K562 (cell line): ENCODE measurements around the gene ZNF37A. TPM values are rescaled to one million over a fixed set of nuclear protein-coding genes. Genes with fewer than 3 reads are reported as not detected.

Experiments used
- KAT2B ChIP-seq: IDR thresholded peaks from one replicate; pipeline ENCODE4 v1.6.1; 2012; ENCODE audit warnings: low read depth, mild to moderate bottlenecking, control low read depth, inconsistent platforms, low read length, moderate library complexity
- LCOR ChIP-seq: sonication (generic); formaldehyde crosslinking; IDR thresholded peaks from 2 replicates; pipeline ENCODE4 v1.8.0; 2022; ENCODE audit warnings: mild to moderate bottlenecking, missing genetic modification reagents
- PTTG1 ChIP-seq: fragments of 450-650 bp; IDR thresholded peaks from 2 replicates; pipeline ENCODE4 v1.6.1; 2016; ENCODE audit warnings: low read depth, mild to moderate bottlenecking, missing genetic modification characterization, missing compliant biosample characterization
- polyA plus RNA-seq, 8 experiments: library from polyadenylated mRNA; depleted of rRNA in 4 of 8; stranded (reverse) in 5 of 8; unstranded in 3 of 8; fragments of >200 nt; fragmentation: Nextera tagmentation in 2 of 8; fragmentation: Illumina TruSeq in 1 of 8; extraction: Ambion mirVana in 2 of 8; extraction: Trizol in 1 of 8; gene quantifications; 2 replicates each; pipeline versions ENCODE4 v1.2.1 to v1.2.3, GENCODE V29; 2011 to 2014; ENCODE audit warnings: inconsistent platforms in 1 of 8, missing spikeins in 1 of 8
- total RNA-seq, 7 experiments: library from RNA; depleted of rRNA in 6 of 7; stranded (reverse); fragments of >200 nt in 6 of 7; fragmentation: Illumina TruSeq in 2 of 7; extraction: Trizol in 2 of 7; gene quantifications; 2 replicates each; pipeline versions ENCODE4 v1.2.1 to v1.2.3, GENCODE V29; 2011 to 2021; ENCODE audit warnings: low replicate concordance in 1 of 7
- TF ChIP-seq, protein P1 (sequence below): fragments of 450-650 bp; conservative IDR thresholded peaks from 2 replicates; pipeline ENCODE4 v1.6.1; 2016; ENCODE audit warnings: missing genetic modification characterization, low read depth, mild to moderate bottlenecking, control low read depth, missing compliant biosample characterization
- TF ChIP-seq, protein P2 (sequence below): fragments of 150-350 bp; conservative IDR thresholded peaks from 2 replicates; pipeline ENCODE4 v1.6.1; 2014; ENCODE audit warnings: low read length

Gene ZNF37A
- total and polyA plus RNA-seq, 9 of the 15 experiments (the other 6 are each of a cell fraction or from before 2014, with no cell fraction given), result 4.1 to 21.6 (median 16.4) TPM

GRCh38 chr10:38093816-38094157, 350 bp upstream of the ZNF37A start (continued):
- TF ChIP-seq LCOR (CRISPR knock-in tag) (no peak), KAT2B (no peak), PTTG1 (tag) (no peak)
- TF ChIP-seq, protein P1, sequence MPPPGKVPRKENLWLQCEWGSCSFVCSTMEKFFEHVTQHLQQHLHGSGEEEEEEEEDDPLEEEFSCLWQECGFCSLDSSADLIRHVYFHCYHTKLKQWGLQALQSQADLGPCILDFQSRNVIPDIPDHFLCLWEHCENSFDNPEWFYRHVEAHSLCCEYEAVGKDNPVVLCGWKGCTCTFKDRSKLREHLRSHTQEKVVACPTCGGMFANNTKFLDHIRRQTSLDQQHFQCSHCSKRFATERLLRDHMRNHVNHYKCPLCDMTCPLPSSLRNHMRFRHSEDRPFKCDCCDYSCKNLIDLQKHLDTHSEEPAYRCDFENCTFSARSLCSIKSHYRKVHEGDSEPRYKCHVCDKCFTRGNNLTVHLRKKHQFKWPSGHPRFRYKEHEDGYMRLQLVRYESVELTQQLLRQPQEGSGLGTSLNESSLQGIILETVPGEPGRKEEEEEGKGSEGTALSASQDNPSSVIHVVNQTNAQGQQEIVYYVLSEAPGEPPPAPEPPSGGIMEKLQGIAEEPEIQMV, result no peak
- TF ChIP-seq, protein P2, sequence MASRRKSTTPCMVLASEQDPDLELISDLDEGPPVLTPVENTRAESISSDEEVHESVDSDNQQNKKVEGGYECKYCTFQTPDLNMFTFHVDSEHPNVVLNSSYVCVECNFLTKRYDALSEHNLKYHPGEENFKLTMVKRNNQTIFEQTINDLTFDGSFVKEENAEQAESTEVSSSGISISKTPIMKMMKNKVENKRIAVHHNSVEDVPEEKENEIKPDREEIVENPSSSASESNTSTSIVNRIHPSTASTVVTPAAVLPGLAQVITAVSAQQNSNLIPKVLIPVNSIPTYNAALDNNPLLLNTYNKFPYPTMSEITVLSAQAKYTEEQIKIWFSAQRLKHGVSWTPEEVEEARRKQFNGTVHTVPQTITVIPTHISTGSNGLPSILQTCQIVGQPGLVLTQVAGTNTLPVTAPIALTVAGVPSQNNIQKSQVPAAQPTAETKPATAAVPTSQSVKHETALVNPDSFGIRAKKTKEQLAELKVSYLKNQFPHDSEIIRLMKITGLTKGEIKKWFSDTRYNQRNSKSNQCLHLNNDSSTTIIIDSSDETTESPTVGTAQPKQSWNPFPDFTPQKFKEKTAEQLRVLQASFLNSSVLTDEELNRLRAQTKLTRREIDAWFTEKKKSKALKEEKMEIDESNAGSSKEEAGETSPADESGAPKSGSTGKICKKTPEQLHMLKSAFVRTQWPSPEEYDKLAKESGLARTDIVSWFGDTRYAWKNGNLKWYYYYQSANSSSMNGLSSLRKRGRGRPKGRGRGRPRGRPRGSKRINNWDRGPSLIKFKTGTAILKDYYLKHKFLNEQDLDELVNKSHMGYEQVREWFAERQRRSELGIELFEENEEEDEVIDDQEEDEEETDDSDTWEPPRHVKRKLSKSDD, result 0 out of 2 replicates have a peak, but pooled peaks have one; percentile 20
